ENCODE results near the gene MYMX.

MYMX gene

DNA sequence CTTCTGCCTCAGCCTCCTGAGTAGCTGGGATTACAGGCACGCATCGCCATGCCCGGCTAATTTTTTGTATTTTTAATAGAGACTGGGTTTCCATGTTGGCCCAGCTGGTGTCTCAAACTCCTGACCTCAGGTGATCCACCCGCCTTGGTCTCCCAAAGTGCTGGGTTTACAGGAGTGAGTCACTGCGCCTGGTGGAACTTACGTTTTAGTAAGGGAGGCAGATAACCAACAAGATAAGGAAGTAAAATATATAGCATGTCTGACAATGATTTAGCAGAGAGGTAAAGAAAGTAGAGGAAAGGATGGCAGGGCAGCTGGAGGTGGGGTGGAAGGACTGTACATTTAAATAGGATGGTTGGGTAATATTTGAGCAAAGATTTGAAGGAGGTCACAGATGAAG lies 12.8 kb upstream of the MYMX start:
- Histone ChIP-seq H3K4me3 (no peak overlapping the region), H3K27ac (no peak overlapping the region)
- no peak for TF ChIP-seq CTCF (IDR thresholded peaks at IDR 0.05)
- no peak for DNase-seq (ENCODE audit: low spot score)

GRCh38 chr6:44207966-44208365 lies 8.8 kb upstream of the MYMX start:
- Histone ChIP-seq H3K4me3 (no peak overlapping the region), H3K27ac (no peak overlapping the region)
- TF ChIP-seq CTCF (IDR thresholded peaks at IDR 0.05) = no peak
- DNase-seq (ENCODE audit: low spot score) = no peak

DNA sequence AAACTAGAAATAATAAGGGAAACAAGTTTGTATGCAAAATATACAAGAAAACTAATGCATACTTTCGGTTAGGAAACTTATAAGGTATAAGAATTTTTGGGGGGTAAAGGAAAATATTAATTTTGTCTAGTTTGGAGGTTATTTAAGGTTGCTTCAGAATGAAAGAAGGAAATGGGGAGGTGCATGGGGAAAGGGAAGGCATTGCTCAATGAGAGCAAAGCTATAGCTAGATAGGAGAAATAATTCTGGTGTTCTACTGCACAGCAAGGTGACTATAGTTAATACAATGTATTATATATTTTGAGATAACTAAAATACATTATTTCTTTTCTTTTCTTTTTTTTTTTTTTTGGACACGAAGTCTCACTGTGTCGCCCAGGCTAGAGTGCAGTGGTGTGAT lies 5.4 kb upstream of the MYMX start:
- no peak for TF ChIP-seq CTCF (IDR thresholded peaks at IDR 0.05)

DNA sequence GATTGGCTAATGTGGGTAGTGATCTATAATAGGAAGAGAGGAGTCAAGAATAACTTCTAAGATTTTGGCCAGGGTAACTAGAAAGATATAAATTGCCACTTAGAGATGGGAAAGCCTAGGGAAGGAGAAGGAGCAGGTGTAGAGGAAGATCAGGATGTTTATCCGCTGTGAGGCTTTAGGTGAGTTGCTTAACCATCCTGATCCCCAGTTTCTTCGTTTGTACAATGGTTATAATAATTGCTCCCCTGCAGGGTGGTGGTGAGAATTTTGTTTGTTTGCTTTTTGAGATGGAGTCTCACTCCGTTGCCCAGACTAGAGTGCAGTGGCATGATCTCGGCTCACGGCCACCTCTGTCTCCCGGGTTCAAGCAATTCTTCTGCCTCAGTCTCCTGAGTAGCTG lies 2.4 kb upstream of the MYMX start:
- no peak for TF ChIP-seq CTCF (IDR thresholded peaks at IDR 0.05)
- Histone ChIP-seq H3K4me3 (no peak overlapping the region), H3K27ac (no peak overlapping the region)
- DNase-seq (ENCODE audit: low spot score) = no peak

More for the DNA sequence above, 5.4 kb upstream of the MYMX start:
- DNase-seq (ENCODE audit: low spot score) = no peak
- no peak overlapping the region for H3K27ac ChIP-seq
- no peak overlapping the region for H3K4me3 ChIP-seq

DNA sequence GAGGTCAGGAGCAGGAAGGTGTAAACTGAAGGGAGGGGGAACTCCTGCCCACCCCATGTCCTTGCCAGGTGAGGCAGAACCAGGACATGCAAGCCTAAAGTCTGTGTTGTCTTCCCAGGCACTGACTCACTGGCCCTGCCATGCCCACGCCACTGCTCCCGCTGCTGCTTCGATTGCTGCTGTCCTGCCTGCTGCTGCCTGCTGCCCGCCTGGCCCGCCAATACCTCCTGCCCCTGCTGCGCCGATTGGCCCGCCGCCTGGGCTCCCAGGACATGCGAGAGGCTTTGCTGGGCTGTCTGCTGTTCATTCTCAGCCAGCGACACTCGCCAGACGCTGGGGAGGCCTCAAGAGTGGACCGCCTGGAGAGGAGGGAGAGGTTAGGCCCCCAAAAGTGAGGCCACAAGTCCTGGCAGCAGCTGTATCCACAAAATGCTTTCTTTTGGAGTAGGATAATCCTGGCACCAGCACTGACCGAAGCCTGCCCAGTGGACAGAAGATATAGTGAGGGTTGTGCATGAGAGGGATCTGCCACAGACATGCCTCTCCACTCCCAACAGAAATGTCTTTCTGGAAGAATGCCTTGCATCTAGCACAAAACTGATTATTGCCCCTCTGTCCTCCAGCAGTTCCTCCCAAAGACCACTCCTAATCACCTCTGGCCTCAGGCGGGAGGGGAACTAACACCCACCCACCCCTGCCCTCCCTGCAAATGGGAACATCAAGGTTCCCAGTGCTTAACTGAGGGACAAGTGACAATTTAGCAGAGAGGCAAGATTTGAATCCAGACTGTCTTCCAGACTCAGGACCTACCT lies 812 bp downstream of the MYMX start:
- H3K4me3 ChIP-seq = peak overlapping the region; percentile 13
- H3K27ac ChIP-seq = peak overlapping the region; percentile 91 to 99
- no peak for TF ChIP-seq CTCF (IDR thresholded peaks at IDR 0.05)
- peak; percentile 91 for DNase-seq (ENCODE audit: low spot score)

- Histone ChIP-seq H3K4me3 (peak overlapping the region; percentile 88), H3K27ac (peak overlapping the region; percentile 91 to 99)
- DNase-seq (ENCODE audit: low spot score) = peak; percentile 92
- TF ChIP-seq CTCF (IDR thresholded peaks at IDR 0.05) = no peak
Measured at GRCh38 chr6:44219053-44219814, 2.5 kb downstream of the MYMX start.

All from coronary artery (tissue), 2 donors.